NCI-H526 (cell line): Measurements from ENCODE around the gene IPMK.

ENCODE experiments used
- DNase-seq, 2 experiments: peaks; one replicate each; lab custom pipeline; 2025; lab: John Stamatoyannopoulos, UW

The IPMK gene

DNA sequence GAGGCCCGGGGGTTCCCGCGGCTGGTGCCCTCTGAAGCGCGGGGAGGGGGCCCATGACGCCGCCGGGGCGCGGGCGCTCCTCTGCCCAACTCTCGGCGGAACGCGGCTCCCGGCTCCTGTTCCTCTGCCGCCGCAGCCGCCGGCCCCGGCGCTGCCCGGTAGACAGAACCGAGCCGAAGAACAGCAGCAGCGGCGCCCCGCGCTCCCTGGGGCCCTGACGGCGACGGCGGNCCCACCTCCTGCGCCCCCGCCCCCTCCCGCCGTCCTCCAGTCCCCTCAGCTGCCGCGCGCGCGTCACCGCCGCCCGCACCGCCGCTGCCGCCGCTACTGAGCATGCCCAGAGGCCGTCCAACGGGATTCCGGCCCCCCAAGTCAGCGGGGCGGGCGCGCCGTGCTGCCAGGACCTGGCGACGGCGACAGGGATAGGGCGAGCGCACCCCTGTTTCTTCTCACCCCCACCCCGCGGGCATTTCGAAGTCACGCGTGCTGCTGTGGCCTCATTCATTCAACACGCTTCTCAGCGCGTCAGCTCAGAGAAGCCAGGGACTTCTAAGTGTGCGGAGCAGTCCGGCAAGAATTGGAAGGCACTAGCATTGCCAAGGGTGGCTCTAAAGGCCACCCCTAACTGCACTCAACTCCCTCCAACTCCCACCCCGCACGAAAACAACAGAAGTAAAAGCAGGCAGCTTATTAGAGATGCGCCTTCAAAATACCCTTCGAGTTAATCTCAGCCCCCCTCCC is at the start of gene IPMK:
TSS of gene IPMK (minus strand) at position 182 of the 741 bp plus-strand sequence. CDS start 283 bp downstream, outside the sequence.
- DNase-seq: peak; percentile 53 to 91

DNA sequence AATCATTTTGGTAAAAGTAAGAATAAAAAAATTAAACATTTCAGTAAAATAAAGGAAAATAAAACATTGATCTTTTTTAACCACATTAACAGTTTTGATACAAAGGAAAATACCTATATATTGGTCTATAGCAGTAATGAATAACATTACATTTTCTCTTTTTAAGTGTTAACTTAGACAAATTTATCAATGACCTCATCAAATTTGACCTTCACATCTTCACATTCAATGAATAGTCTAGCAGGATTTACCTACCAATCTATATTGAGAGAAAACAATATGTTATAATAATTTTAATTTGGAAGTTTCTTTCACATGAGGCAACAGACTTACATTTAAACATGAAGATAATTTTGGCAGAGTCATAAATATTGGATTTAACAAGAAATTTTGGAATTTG is 49.2 kb upstream of the IPMK start:
- DNase-seq: no peak

GRCh38 chr10:58311026-58311425 is 43.3 kb upstream of the IPMK start:
- DNase-seq: no peak

DNA sequence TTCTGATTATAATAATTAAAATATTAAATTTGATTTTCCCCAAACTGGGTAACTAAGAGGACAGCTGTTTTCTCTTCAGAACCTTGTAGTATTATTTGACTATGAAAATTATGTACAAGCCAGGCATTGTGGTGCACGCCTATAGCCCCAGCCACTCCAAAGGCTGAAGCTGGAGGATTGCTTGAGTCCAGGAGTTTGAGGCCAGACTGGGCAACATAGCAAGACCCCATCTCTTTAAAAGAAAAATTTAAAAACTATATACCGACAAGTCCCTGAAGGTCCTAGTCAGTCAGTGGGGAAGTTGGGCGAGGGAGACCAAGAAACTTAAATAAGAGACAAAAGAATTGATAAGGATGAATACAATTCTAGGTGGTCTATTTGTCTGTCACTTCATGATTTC is 40.0 kb upstream of the IPMK start:
- no peak for DNase-seq

DNA sequence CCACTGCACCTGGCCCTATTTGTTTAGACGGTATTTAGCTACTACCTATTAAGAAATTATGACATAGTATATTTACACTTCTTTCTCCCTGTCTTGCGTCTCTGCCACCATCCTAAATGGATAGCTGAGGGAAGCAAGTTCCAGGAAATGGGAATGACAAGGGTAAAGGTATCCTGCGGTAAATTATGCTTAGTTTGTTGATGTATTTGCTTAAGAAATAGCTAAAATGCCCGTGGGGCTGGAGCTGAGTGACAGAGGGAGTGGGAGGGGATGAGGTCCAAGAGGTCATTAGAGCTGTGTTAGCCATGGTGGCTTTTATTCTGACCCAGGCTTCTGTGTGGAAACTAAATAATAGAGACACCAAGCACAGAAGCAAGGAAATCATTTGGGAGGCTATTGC is 38.1 kb upstream of the IPMK start:
- DNase-seq: no peak

DNA sequence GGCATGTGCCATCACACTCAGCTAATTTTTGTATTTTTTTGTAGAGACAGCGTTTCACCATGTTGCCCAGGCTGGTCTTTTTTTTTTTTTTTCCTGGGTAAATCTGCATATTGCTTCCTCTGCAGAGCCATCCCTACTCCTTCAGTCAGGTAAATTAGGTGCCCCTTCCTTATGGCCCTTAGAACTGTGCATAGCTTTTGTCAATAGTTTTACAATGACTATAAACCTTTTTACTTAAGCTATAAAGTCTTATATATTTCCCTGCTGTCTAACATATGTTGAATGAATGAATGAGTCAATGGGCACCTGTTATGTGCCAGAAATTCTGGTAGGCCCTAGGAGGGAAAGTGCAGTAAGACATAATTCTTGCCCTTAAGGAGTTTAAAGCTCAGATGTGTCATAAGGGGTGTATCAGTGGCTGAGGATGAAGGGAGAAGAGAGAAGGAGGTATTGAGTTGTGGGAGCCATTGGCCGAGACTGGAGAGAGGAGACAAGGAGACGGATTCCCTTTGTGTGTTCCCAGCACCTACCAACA is 36.5 kb upstream of the IPMK start:
- DNase-seq: no peak

DNA sequence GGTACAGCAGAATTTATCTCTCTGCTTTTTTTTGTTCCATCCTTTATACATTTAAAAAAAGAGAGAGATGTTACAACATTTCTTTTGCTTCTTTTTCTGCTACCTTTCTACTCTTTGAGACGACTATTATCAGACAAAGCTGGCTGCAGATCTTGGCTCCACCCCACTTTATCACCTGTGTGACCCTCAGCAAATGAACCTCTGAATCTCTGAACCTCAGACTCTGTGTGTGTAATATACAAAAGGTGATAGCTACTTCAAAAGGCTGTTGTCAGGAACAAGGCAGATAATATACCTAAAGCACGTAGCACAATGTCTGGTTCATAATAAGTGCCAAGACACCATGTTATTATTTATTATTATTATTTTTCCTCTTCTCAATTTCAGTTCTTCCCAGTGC is 34.6 kb upstream of the IPMK start:
- DNase-seq: no peak

DNA sequence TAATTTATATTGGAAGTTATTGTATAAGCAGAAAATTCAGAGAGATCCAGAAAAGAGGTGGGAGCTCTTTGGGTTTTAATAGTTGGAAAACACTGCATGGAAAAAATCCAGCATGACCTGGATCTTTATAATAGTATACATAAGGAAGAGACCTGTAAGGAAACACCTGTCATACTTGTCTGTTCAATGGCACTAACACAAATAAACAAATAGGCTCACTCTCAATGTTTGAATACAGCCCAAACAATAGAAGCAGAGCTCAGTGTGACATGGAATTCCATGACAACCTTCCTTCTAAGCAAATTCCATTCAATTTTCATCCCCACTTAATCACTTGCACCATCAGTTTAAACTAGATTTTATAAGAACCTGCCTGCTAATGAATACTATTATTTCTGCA is 33.0 kb upstream of the IPMK start:
- DNase-seq: peak; percentile 20 to 44

GRCh38 chr10:58299580-58299979 is 31.9 kb upstream of the IPMK start:
- peak in 1 of 2 experiments; percentile 45 for DNase-seq

DNA sequence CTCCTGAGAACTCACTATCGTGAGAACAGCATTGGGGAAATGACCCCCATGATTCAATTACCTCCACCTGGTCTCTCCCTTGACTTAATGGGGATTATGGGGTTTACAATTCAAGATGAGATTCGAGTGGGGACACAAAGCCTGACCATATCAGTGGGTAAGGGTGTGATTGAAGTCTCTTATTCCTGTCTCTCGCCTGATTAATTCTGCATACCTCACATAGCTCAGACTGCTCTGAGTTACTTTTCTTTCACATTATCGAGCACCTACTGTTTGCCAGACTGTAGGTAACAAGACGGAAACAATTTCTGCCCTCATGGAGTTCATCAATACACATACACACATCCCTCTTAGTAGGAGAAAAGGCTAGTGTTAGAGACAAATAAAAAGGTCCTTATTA is 26.3 kb upstream of the IPMK start:
- DNase-seq: no peak

GRCh38 chr10:58291538-58292174 is 24.0 kb upstream of the IPMK start:
- peak; percentile 47 to 64 for DNase-seq

DNA sequence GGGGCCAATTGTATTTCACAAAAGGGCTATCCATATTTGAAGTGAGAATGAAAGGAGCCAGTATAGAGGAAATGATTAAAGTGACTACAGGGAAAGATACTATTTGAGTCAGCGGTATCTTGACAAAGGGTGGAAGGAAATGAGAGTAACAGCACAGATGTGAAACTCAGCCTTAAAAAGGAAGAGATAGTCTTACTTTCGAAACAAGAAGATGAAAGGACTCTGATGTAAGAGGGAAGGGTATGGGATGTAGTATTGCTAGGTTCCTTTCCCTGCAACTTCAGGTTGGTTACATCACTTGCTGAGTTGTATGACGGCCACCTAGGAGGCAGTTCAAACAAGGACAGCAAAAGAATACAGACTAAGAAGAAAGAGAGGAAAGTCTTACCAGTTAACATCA is 14.9 kb upstream of the IPMK start:
- no peak for DNase-seq

DNA sequence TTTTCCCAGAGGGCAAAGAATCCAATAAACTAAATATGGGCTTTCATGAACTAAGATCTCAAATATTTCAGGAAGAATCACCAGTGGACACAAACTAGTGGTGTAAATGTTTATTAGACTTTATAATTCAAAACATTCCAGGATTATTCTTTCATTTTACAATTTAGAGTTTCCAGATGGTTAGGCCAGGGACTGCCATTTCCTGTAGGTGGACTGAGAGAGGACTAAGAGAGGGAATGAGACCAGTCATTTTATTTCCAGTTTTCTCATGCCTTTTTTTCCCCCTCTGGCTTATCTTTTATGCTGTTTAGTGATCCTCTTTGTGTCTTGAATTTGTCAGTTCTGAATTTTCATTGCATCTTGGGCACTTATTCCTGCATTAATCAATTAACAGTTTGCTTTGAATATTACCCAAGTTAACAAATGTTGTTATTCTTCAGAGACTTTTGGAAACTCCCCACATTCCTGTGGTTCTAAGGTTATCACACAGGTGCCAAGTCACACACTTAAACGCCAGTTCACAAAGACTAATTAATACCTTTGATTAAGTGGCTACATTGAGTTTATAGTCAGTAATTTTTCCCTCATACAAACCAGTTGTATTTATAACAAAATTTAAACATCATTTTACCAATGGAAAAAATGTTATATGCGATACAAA is 13.5 kb upstream of the IPMK start:
- DNase-seq: no peak

DNA sequence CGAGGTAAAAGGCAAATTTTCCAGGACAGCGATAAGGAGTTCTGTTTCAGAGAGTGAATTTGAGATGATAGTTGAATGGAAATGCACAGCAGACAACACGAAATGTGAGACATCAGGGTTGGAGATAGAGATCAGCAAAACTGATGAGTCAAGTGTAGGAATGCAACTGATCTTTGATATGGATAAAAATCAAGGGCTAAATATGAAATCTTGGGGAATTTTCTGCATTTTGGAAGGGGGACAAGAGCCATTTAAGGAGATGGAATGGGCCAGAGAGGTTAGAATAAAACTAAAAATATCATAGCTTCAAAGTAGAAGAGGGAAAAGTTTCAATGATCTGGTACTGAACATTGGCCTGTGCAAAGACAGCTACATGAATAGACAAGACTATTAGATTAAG is 12.8 kb upstream of the IPMK start:
- DNase-seq: no peak

DNA sequence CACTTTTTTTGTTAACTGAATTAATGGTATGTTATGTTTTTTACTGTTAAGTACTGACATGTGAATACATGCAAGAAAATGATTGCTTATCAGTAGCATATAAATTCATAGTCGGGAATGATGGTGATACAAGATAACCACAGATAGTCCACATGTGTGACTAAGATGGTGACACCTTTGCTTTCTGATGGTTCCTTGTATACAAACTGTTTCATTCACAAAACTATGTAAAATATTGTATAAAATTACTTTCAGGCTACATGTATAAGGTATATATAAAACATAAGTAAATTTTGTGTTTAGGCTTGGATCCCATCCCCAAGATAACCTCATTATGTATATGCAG is 11.2 kb upstream of the IPMK start:
- no peak for DNase-seq

DNA sequence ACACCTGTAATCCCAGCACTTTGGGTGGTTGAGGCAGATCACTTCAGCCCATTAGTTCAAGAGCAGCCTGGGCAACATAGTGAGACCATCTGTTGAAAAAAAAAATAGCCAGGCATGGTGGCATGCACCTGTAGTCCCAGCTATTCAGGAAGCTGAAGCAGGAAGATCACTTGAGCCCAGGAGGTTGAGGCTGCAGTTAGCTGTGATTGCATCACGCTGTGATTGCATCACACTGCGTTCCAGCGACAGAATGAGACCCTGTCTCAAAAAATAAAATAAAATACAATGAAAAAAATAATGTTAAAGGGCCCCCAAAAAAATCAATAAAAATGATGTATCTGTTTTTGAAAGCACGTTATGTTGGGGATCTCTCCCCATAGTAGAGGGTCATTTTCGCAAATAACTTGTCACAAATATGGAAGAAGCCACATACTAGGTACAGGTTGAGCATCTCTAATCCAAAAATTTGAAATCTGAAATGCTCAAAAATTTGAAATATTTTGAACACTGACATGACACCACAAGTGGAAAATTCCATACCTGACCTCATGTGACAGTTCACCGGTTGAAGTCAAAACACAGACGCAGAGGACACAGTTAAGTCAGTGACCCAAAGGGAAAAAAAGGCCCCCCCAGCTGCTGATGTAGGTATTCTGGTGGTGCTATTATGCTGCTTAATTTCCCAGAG is 10.7 kb upstream of the IPMK start:
- DNase-seq: no peak

- no peak for DNase-seq
Observed at GRCh38 chr10:58275908-58276307, 8.2 kb upstream of the IPMK start.

GRCh38 chr10:58275261-58275660 is 7.6 kb upstream of the IPMK start:
- no peak for DNase-seq

- DNase-seq: peak in 1 of 2 experiments; percentile 20
Observed at GRCh38 chr10:58269782-58270290, 2.1 kb upstream of the IPMK start.

- DNase-seq: peak; percentile 97 to 98
Observed at GRCh38 chr10:58268946-58269781, 1.5 kb upstream of the IPMK start, which contains the start of gene CISD1. Gene CISD1, plus strand, starts transcription at chr10:58269162. Its CDS starts 112 bp downstream, at chr10:58269274.

DNA sequence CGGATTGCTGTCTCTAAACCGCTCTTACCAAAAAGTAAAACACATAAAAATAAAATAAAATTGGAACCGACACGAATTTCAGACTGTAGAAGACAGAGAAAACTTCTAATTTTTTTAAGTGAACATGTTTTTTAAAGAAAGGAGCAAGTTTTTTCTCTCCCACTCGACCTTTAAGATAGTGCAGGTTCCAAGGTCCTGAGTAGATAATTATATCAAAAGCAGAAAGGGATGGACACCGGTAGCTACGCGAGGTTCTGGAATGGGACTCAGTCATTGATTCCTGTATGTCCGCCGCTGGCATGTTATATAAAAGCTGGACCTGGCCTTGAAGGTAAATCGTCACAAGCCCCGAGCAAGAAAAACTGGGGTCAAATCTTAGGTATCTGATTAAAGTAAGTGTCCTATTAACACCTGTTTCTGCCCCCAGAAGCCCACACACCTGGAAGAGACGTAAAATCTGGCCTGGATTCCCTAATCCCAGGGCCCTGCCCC is 806 bp upstream of the IPMK start:
- DNase-seq: no peak
